Measurements from ENCODE around the gene DHX40. TPM values are rescaled to one million over a fixed set of nuclear protein-coding genes. Genes with fewer than 3 reads are reported as not detected.

The DHX40 gene
- total RNA-seq, 1 donor: 85.1 TPM

Other genes starting within 250 kb of the DHX40 start
- 70.9 TPM for gene YPEL2, start 234.0 kb upstream of the DHX40 start, total RNA-seq
- 112 TPM for gene CLTC, start 54.3 kb downstream of the DHX40 start, total RNA-seq
- 6.9 TPM for gene PTRH2, start 141.8 kb downstream of the DHX40 start, total RNA-seq
- 460 TPM for gene VMP1, start 142.0 kb downstream of the DHX40 start, total RNA-seq